Stomach smooth muscle (tissue), 2 donors: Measurements from ENCODE around the gene CRACR2A.

Experiments
- H3K27ac ChIP-seq: one replicate; pipeline ENCODE4 v1.7.0; 2013; ENCODE audit warnings: mild to moderate bottlenecking, low read length, inconsistent platforms
- H3K27me3 ChIP-seq, 2 donors: one replicate each; pipeline ENCODE4 v1.7.0; 2013; ENCODE audit warnings: low read length in 2 of 2; ENCODE audit not compliant: insufficient read depth in 2 of 2, control insufficient read depth in 1 of 2
- H3K36me3 ChIP-seq, 2 donors: one replicate each; pipeline ENCODE4 v1.7.0; 2013; ENCODE audit warnings: low read length in 2 of 2; ENCODE audit not compliant: control insufficient read depth in 2 of 2, insufficient read depth in 2 of 2
- H3K4me1 ChIP-seq: one replicate; pipeline ENCODE4 v1.7.0; 2013; ENCODE audit warnings: low read length; ENCODE audit not compliant: control insufficient read depth, insufficient read depth
- H3K4me3 ChIP-seq, 2 donors: one replicate each; pipeline ENCODE4 v1.7.0; 2013; ENCODE audit warnings: low read length in 2 of 2
- H3K9ac ChIP-seq, 2 donors: one replicate each; pipeline ENCODE4 v1.7.0; 2013; ENCODE audit warnings: low read length in 2 of 2, mild to moderate bottlenecking in 1 of 2
- H3K9me3 ChIP-seq, 2 donors: one replicate each; pipeline ENCODE4 v1.7.0; 2013; ENCODE audit warnings: low read length in 2 of 2; ENCODE audit not compliant: control insufficient read depth in 2 of 2
- donor health status: healthy.
- donor health status: Pancreatic carcinoma.

CRACR2A gene

GRCh38 chr12:3601461-3602150 is 151.3 kb downstream of the CRACR2A start:
- Histone ChIP-seq H3K9me3 (no peaks in the 10 kb centered on the region), H3K27me3 (peaks cover 0 to 2% of the 10 kb centered on the region in 2 donors), H3K4me3 (no peak overlapping the region), H3K36me3 (no peaks in the 10 kb centered on the region), H3K4me1 (peaks cover 29% of the 10 kb centered on the region), H3K9ac (no peak overlapping the region), H3K27ac (no peak overlapping the region)

GRCh38 chr12:3600951-3601350 is 152.0 kb downstream of the CRACR2A start:
- Histone ChIP-seq H3K27ac (no peak overlapping the region), H3K9ac (no peak overlapping the region), H3K4me1 (peaks cover 29% of the 10 kb centered on the region), H3K9me3 (no peaks in the 10 kb centered on the region), H3K4me3 (no peak overlapping the region), H3K27me3 (peaks cover 0 to 2% of the 10 kb centered on the region in 2 donors), H3K36me3 (no peaks in the 10 kb centered on the region)

GRCh38 chr12:3600039-3600720 is 152.7 kb downstream of the CRACR2A start:
- no peak overlapping the region for H3K27ac ChIP-seq
- no peak overlapping the region for H3K4me3 ChIP-seq
- H3K36me3 ChIP-seq: no peaks in the 10 kb centered on the region
- no peak overlapping the region for H3K9ac ChIP-seq
- peaks cover 25% of the 10 kb centered on the region for H3K4me1 ChIP-seq
- peaks cover 0 to 2% of the 10 kb centered on the region in 2 donors for H3K27me3 ChIP-seq
- no peaks in the 10 kb centered on the region for H3K9me3 ChIP-seq

GRCh38 chr12:3598896-3599860 is 153.7 kb downstream of the CRACR2A start:
- Histone ChIP-seq H3K4me1 (peaks cover 18% of the 10 kb centered on the region), H3K27ac (no peak overlapping the region), H3K4me3 (no peak overlapping the region), H3K27me3 (no peaks in the 10 kb centered on the region), H3K9ac (no peak overlapping the region), H3K36me3 (no peaks in the 10 kb centered on the region), H3K9me3 (no peaks in the 10 kb centered on the region)

- Histone ChIP-seq H3K4me3 (no peak overlapping the region), H3K36me3 (no peaks in the 10 kb centered on the region), H3K9me3 (no peaks in the 10 kb centered on the region), H3K27me3 (no peaks in the 10 kb centered on the region), H3K27ac (no peak overlapping the region), H3K4me1 (peaks cover 18% of the 10 kb centered on the region), H3K9ac (no peak overlapping the region)
Observed at GRCh38 chr12:3597526-3598210, 155.2 kb downstream of the CRACR2A start.

- no peak overlapping the region for H3K4me3 ChIP-seq
- H3K36me3 ChIP-seq: no peaks in the 10 kb centered on the region
- peaks cover 18% of the 10 kb centered on the region for H3K4me1 ChIP-seq
- no peaks in the 10 kb centered on the region for H3K27me3 ChIP-seq
- H3K9me3 ChIP-seq: no peaks in the 10 kb centered on the region
- H3K9ac ChIP-seq: no peak overlapping the region
- H3K27ac ChIP-seq: no peak overlapping the region
Observed at GRCh38 chr12:3596703-3597415, 156.1 kb downstream of the CRACR2A start.

- Histone ChIP-seq H3K9me3 (no peaks in the 10 kb centered on the region), H3K4me3 (no peak overlapping the region), H3K27me3 (no peaks in the 10 kb centered on the region)
Observed at GRCh38 chr12:3595721-3596120, 157.2 kb downstream of the CRACR2A start.

GRCh38 chr12:3594966-3595365 is 157.9 kb downstream of the CRACR2A start:
- H3K4me1 ChIP-seq: peaks cover 16% of the 10 kb centered on the region
- H3K4me3 ChIP-seq: no peak overlapping the region
- H3K36me3 ChIP-seq: no peaks in the 10 kb centered on the region
- H3K27ac ChIP-seq: no peak overlapping the region
- no peaks in the 10 kb centered on the region for H3K9me3 ChIP-seq
- H3K27me3 ChIP-seq: no peaks in the 10 kb centered on the region
- no peak overlapping the region for H3K9ac ChIP-seq

More at GRCh38 chr12:3595721-3596120, 157.2 kb downstream of the CRACR2A start:
- H3K4me1 ChIP-seq: peaks cover 18% of the 10 kb centered on the region
- H3K36me3 ChIP-seq: no peaks in the 10 kb centered on the region
- no peak overlapping the region for H3K27ac ChIP-seq
- no peak overlapping the region for H3K9ac ChIP-seq

- peaks cover 7% of the 10 kb centered on the region for H3K4me1 ChIP-seq
- H3K36me3 ChIP-seq: no peaks in the 10 kb centered on the region
- H3K4me3 ChIP-seq: no peak overlapping the region
- H3K9me3 ChIP-seq: no peaks in the 10 kb centered on the region
- no peak overlapping the region for H3K9ac ChIP-seq
- H3K27me3 ChIP-seq: no peaks in the 10 kb centered on the region
- H3K27ac ChIP-seq: no peak overlapping the region
Observed at GRCh38 chr12:3593906-3594483, 158.9 kb downstream of the CRACR2A start.
